ENCODE results near the gene DLL3. TPM values are rescaled to one million over a fixed set of nuclear protein-coding genes. Genes with fewer than 3 reads are reported as not detected.

Gene DLL3
- total and polyA plus RNA-seq, 9 of the 15 experiments (the other 6 are each of a cell fraction or from before 2014, with no cell fraction given): 0.80 to 6.3 (median 1.2) TPM

- TF ChIP-seq ARID4B (CRISPR knock-in tag; IDR thresholded peaks at IDR 0.05) (peak; percentile 92), MCM2 (IDR thresholded peaks at IDR 0.05; ENCODE audit: low read depth) (no peak), POLR3A (IDR thresholded peaks at IDR 0.05; ENCODE audit: borderline replicate concordance, extremely low read depth, insufficient read depth, insufficient read length) (no peak), TFE3 (CRISPR knock-in tag; IDR thresholded peaks at IDR 0.05) (peak; percentile 32; the same call in 1 of the 2 replicates), ZNF57 (CRISPR knock-in tag; IDR thresholded peaks at IDR 0.05) (no peak), BRD4 (IDR thresholded peaks at IDR 0.05) (no peak), SNAPC5 (CRISPR knock-in tag; IDR thresholded peaks at IDR 0.05) (no peak), MED1 (CRISPR knock-in tag; IDR thresholded peaks at IDR 0.05; ENCODE audit: borderline replicate concordance) (no peak), CEBPG (CRISPR knock-in tag; IDR thresholded peaks at IDR 0.05) (no peak), CEBPG (tag; conservative IDR thresholded peaks at IDR 0.05 in 1 of 2, IDR thresholded peaks at IDR 0.05 in 1 of 2) (no peak), TAF15 (IDR thresholded peaks at IDR 0.05; ENCODE audit: low read depth, low read length) (no peak), KAT8 (IDR thresholded peaks at IDR 0.05; ENCODE audit: low read depth) (no peak), DMBX1 (CRISPR knock-in tag; IDR thresholded peaks at IDR 0.05; ENCODE audit: borderline replicate concordance) (no peak), SP1 (CRISPR knock-in tag; IDR thresholded peaks at IDR 0.05) (peak; percentile 100), CLOCK (CRISPR knock-in tag; IDR thresholded peaks at IDR 0.05; ENCODE audit: borderline replicate concordance) (no peak), LARP7 (IDR thresholded peaks at IDR 0.05) (no peak; the same call in 1 of the 2 replicates), ZNF79 (CRISPR knock-in tag; IDR thresholded peaks at IDR 0.05; ENCODE audit: low read depth) (no peak), THRAP3 (IDR thresholded peaks at IDR 0.05; ENCODE audit: borderline replicate concordance) (no peak)
Observed at GRCh38 chr19:39480337-39481228, 18.2 kb upstream of the DLL3 start, which contains the start of gene TIMM50 (continued).

All from K562 (cell line).